Endothelial cell of umbilical vein (primary cell): ENCODE measurements around the gene MCCD1. TPM values are rescaled to one million over a fixed set of nuclear protein-coding genes. Genes with fewer than 3 reads are reported as not detected.

Experiments
- BruUV-seq: library from RNA; stranded (reverse); fragments of 400-500 nt; replicated peaks from 2 replicates; lab custom pipeline; 2021; lab: Mats Ljungman, UMichigan
- CTCF ChIA-PET: fragments of 300-600, 350-600 bp; sonication (Branson Sonifier 250); formaldehyde crosslinking; loops from one replicate; lab custom pipeline; 2021; ENCODE audit warnings: antibody characterized with exemption, inconsistent platforms; lab: Charles Lee
- POLR2A ChIA-PET: fragments of 300-600, 350-600 bp; sonication (Branson Sonifier 250); formaldehyde crosslinking; loops from one replicate; lab custom pipeline; 2021; ENCODE audit warnings: antibody characterized with exemption, inconsistent platforms; lab: Charles Lee
- DNase-seq: peaks from one replicate; pipeline ENCODE4 v3.0.0-alpha.2; 2011; ENCODE audit warnings: low read depth, low spot score
- FAIRE-seq: peaks from 2 replicates; lab custom pipeline; 2011; peaks lifted over from hg19 to GRCh38; lab: Jason Lieb, UNC
- H2AFZ ChIP-seq: 2 replicates; pipeline ENCODE4 v1.6.0; 2012; ENCODE audit warnings: low read depth, low read length, control low read depth, inconsistent platforms
- H3K27ac ChIP-seq: 2 replicates; pipeline ENCODE4 v1.5.1; 2011; ENCODE audit warnings: low read depth, mild to moderate bottlenecking, control low read depth, low read length, moderate library complexity; ENCODE audit not compliant: insufficient read depth
- H3K27me3 ChIP-seq, 2 experiments: 2 replicates each; pipeline versions ENCODE4 v1.6.0 to v1.6.1; 2011; ENCODE audit warnings: low read length in 2 of 2, mixed read lengths in 1 of 2; ENCODE audit not compliant: control insufficient read depth in 2 of 2, insufficient read depth in 2 of 2
- H3K36me3 ChIP-seq, 2 experiments: 2 replicates in 1 of 2; 3 replicates in 1 of 2; pipeline ENCODE4 v1.5.1; 2011; ENCODE audit warnings: low read length in 2 of 2, mild to moderate bottlenecking in 1 of 2, moderate library complexity in 1 of 2; ENCODE audit not compliant: control insufficient read depth in 2 of 2, insufficient read depth in 2 of 2; ENCODE audit errors: extremely low read depth in 1 of 2
- H3K4me1 ChIP-seq: 3 replicates; pipeline ENCODE4 v1.5.1; 2011; ENCODE audit warnings: mild to moderate bottlenecking, low read length; ENCODE audit not compliant: control insufficient read depth, insufficient read depth; ENCODE audit errors: extremely low read depth
- H3K4me2 ChIP-seq: 2 replicates; pipeline ENCODE4 v1.6.1; 2011; ENCODE audit warnings: low read length, control low read depth, mixed read lengths; ENCODE audit not compliant: insufficient read depth
- H3K4me3 ChIP-seq, 3 experiments: fragments of 200-600 bp in 1 of 3; sonication (generic), shearing (Covaris generic) in 1 of 3; replicated peaks in 1 of 3; 2 replicates each; pipeline ENCODE4 v1.5.1; 2011 to 2016; ENCODE audit warnings: control low read depth in 3 of 3, low read length in 3 of 3, mild to moderate bottlenecking in 2 of 3, inconsistent platforms in 1 of 3, low read depth in 1 of 3, moderate library complexity in 1 of 3; ENCODE audit not compliant: insufficient read depth in 1 of 3
- H3K79me2 ChIP-seq: 2 replicates; pipeline ENCODE4 v1.6.0; 2012; ENCODE audit warnings: low read length, inconsistent platforms; ENCODE audit not compliant: control insufficient read depth, insufficient read depth
- H3K9ac ChIP-seq: replicated peaks from 2 replicates; pipeline ENCODE3; 2011; ENCODE audit warnings: low read length, control low read depth; ENCODE audit not compliant: insufficient read depth; ENCODE audit errors: extremely low read depth
- H3K9me1 ChIP-seq: replicated peaks from 3 replicates; pipeline ENCODE4 v1.6.0; 2011; ENCODE audit warnings: mild to moderate bottlenecking, low read length; ENCODE audit not compliant: control insufficient read depth, insufficient read depth; ENCODE audit errors: extremely low read depth
- H3K9me3 ChIP-seq: replicated peaks from 2 replicates; pipeline ENCODE4 v1.5.1; 2012; ENCODE audit warnings: low read length, inconsistent platforms; ENCODE audit not compliant: control insufficient read depth, insufficient read depth
- H4K20me1 ChIP-seq: replicated peaks from 2 replicates; pipeline ENCODE3; 2011; ENCODE audit warnings: mild to moderate bottlenecking, low read length; ENCODE audit not compliant: control insufficient read depth, insufficient read depth; ENCODE audit errors: extremely low read depth
- JUN ChIP-seq: IDR thresholded peaks from 2 replicates; pipeline ENCODE4 v1.6.1; 2011; ENCODE audit warnings: borderline replicate concordance, low read depth; ENCODE audit not compliant: insufficient read length, insufficient read depth
- POLR2AphosphoS5 ChIP-seq: IDR thresholded peaks from 2 replicates; pipeline ENCODE4 v1.6.1; 2012; ENCODE audit warnings: low read depth, mild to moderate bottlenecking, control low read depth, low read length, moderate library complexity; ENCODE audit not compliant: insufficient read depth
- dilution Hi-C: fragments of 300-500 bp; cut with MboI; formaldehyde crosslinking; loops from one replicate; pipeline ENCODE4 v1.15.0; 2019; ENCODE audit warnings: low sequenced_read_pairs; ENCODE audit not compliant: extremely low pct_ligation_motif_present
- intact Hi-C: fragments of 100-400 bp; cut with micrococcal nuclease; formaldehyde crosslinking; loops from one replicate; pipeline ENCODE4 v1.10.0; 2022
- polyA plus RNA-seq, 4 experiments: library from polyadenylated mRNA; depleted of rRNA in 3 of 4; stranded (reverse) in 3 of 4; unstranded in 1 of 4; fragments of >200 nt; gene quantifications; 2 replicates each; pipeline versions ENCODE4 v1.2.1 to v1.2.3, GENCODE V29; 2011 to 2012; ENCODE audit warnings: missing spikeins in 1 of 4
- total RNA-seq: library from RNA; stranded (reverse); gene quantifications from 2 replicates; pipeline ENCODE4 v1.2.3, GENCODE V29; 2021
- TF ChIP-seq, protein P1 (sequence below), 2 donors: IDR thresholded peaks; 1 replicate in 1 of 2; 2 replicates in 1 of 2; pipeline ENCODE4 v1.5.1; 2011; ENCODE audit warnings: low read length in 2 of 2, mild to moderate bottlenecking in 2 of 2, moderate library complexity in 2 of 2, control low read depth in 1 of 2, inconsistent platforms in 1 of 2, low read depth in 1 of 2; ENCODE audit not compliant: insufficient read depth in 1 of 2; ENCODE audit errors: extremely low read depth in 1 of 2

The MCCD1 gene
- total and polyA plus RNA-seq, 2 donors (not counting 3 experiments of a cell fraction or from before 2014, with no cell fraction given): not detected

- no TSS peak for BruUV-seq
- H3K27ac ChIP-seq: no peak overlapping the region
- H3K27me3 ChIP-seq: no peaks in the 10 kb centered on the region
- peaks cover 24% of the 10 kb centered on the region for H3K4me1 ChIP-seq
- no peak for DNase-seq
- no peaks in the 10 kb centered on the region for H4K20me1 ChIP-seq
- FAIRE-seq: no peak
- TF ChIP-seq POLR2AphosphoS5: peak; percentile 15
- TF ChIP-seq, protein P1, sequence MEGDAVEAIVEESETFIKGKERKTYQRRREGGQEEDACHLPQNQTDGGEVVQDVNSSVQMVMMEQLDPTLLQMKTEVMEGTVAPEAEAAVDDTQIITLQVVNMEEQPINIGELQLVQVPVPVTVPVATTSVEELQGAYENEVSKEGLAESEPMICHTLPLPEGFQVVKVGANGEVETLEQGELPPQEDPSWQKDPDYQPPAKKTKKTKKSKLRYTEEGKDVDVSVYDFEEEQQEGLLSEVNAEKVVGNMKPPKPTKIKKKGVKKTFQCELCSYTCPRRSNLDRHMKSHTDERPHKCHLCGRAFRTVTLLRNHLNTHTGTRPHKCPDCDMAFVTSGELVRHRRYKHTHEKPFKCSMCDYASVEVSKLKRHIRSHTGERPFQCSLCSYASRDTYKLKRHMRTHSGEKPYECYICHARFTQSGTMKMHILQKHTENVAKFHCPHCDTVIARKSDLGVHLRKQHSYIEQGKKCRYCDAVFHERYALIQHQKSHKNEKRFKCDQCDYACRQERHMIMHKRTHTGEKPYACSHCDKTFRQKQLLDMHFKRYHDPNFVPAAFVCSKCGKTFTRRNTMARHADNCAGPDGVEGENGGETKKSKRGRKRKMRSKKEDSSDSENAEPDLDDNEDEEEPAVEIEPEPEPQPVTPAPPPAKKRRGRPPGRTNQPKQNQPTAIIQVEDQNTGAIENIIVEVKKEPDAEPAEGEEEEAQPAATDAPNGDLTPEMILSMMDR (IDR thresholded peaks at IDR 0.05; ENCODE audit: extremely low read depth in 1 of 2, insufficient read depth in 1 of 2, low read depth in 1 of 2, low read length in 2 of 2): no peak
- intact Hi-C loops (no loop called here), dilution Hi-C loops (no loop called here)
- no peak overlapping the region for H3K4me2 ChIP-seq
- H2AFZ ChIP-seq: no peak overlapping the region
- POLR2A ChIA-PET: no interaction called here
- CTCF ChIA-PET: interaction anchor here (1.1 kb wide), 1 partner anchor 11 kb away, joined by 3 read pairs; no protein-coding TSS in a partner anchor
- H3K36me3 ChIP-seq: peaks cover 17 to 34% of the 10 kb centered on the region in 2 experiments
- no peak overlapping the region for H3K4me3 ChIP-seq
- no peaks in the 10 kb centered on the region for H3K9me1 ChIP-seq
- H3K9me3 ChIP-seq: no peaks in the 10 kb centered on the region
- H3K79me2 ChIP-seq: peaks cover 14% of the 10 kb centered on the region
- no peak overlapping the region for H3K9ac ChIP-seq
Measured at GRCh38 chr6:31529329-31530150, 778 bp downstream of the MCCD1 start.

DNA sequence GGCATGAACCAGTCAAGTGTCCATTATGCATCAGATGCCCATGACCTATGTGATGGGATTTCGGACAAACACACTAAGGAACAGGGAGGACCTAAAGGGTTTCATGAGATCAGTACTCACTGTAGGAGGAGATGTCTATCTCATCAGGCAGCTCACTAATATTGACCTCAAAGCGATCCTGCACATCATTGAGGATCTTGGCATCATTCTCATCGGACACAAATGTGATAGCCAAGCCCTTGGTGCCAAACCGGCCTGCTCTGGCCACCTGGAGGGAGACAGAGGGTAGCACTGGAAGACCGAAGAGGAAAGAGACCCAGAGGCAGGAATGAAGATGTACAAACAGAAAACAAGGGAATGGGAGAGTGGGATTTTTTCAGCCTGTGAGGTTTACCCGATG lies 1.9 kb downstream of the MCCD1 start:
- POLR2A ChIA-PET: no interaction called here
- Histone ChIP-seq H3K9me3 (no peaks in the 10 kb centered on the region), H3K4me3 (no peak overlapping the region), H4K20me1 (no peaks in the 10 kb centered on the region), H3K9ac (no peak overlapping the region), H3K36me3 (peaks cover 28 to 45% of the 10 kb centered on the region in 2 experiments), H3K27ac (no peak overlapping the region), H2AFZ (no peak overlapping the region), H3K4me2 (no peak overlapping the region), H3K4me1 (peaks cover 17% of the 10 kb centered on the region), H3K79me2 (peaks cover 25% of the 10 kb centered on the region), H3K9me1 (no peaks in the 10 kb centered on the region), H3K27me3 (no peaks in the 10 kb centered on the region)
- no peak for FAIRE-seq
- BruUV-seq: TSS peak; percentile 8
- dilution Hi-C loops: no loop called here
- intact Hi-C loops: no loop called here
- TF ChIP-seq JUN (no peak), POLR2AphosphoS5 (peak; percentile 22)
- CTCF ChIA-PET: interaction anchor here (1.3 kb wide), 2 partner anchors 11 to 37 kb away, joined by 3 to 7 read pairs; partner anchors contain the start of gene DDX39B
- no peak for DNase-seq
